ENCODE results near the gene TMEM145.

The TMEM145 gene

GRCh38 chr19:42281827-42282762 is 31.0 kb upstream of the TMEM145 start:
- TF ChIP-seq POLR2A (IDR thresholded peaks at IDR 0.05; ENCODE audit: low read length) (no peak), GATA1 (IDR thresholded peaks at IDR 0.05; ENCODE audit: low read depth, low read length) (no peak)
- DNase-seq, result peak; percentile 56 to 59

GRCh38 chr19:42282819-42283187 is 30.3 kb upstream of the TMEM145 start:
- DNase-seq, result no peak
- TF ChIP-seq POLR2A (IDR thresholded peaks at IDR 0.05; ENCODE audit: low read length), result no peak
- TF ChIP-seq GATA1 (IDR thresholded peaks at IDR 0.05; ENCODE audit: low read depth, low read length), result no peak

- peak; percentile 97 to 98 for DNase-seq
- TF ChIP-seq POLR2A (IDR thresholded peaks at IDR 0.05; ENCODE audit: low read length), result peak; percentile 67
- no peak for TF ChIP-seq GATA1 (IDR thresholded peaks at IDR 0.05; ENCODE audit: low read depth, low read length)
Measured at GRCh38 chr19:42283188-42284065, 29.7 kb upstream of the TMEM145 start.

- DNase-seq, result peak; percentile 90 to 95
- no peak for TF ChIP-seq GATA1 (IDR thresholded peaks at IDR 0.05; ENCODE audit: low read depth, low read length)
- no peak for TF ChIP-seq POLR2A (IDR thresholded peaks at IDR 0.05; ENCODE audit: low read length)
Measured at GRCh38 chr19:42284066-42284501, 29.0 kb upstream of the TMEM145 start.

GRCh38 chr19:42284591-42285341 is 28.3 kb upstream of the TMEM145 start:
- peak in 1 of 2 experiments; percentile 68 for DNase-seq
- TF ChIP-seq POLR2A (IDR thresholded peaks at IDR 0.05; ENCODE audit: low read length) (no peak), GATA1 (IDR thresholded peaks at IDR 0.05; ENCODE audit: low read depth, low read length) (no peak)

GRCh38 chr19:42285541-42285941 is 27.6 kb upstream of the TMEM145 start:
- no peak for TF ChIP-seq POLR2A (IDR thresholded peaks at IDR 0.05; ENCODE audit: low read length)
- DNase-seq, result peak in 1 of 2 experiments; percentile 57

GRCh38 chr19:42285988-42286348 is 27.1 kb upstream of the TMEM145 start:
- no peak for DNase-seq
- TF ChIP-seq POLR2A (IDR thresholded peaks at IDR 0.05; ENCODE audit: low read length) (no peak), GATA1 (IDR thresholded peaks at IDR 0.05; ENCODE audit: low read depth, low read length) (no peak)

GRCh38 chr19:42286349-42287016 is 26.6 kb upstream of the TMEM145 start:
- peak in 1 of 2 experiments; percentile 48 for DNase-seq
- TF ChIP-seq POLR2A (IDR thresholded peaks at IDR 0.05; ENCODE audit: low read length), result no peak
- TF ChIP-seq GATA1 (IDR thresholded peaks at IDR 0.05; ENCODE audit: low read depth, low read length), result no peak

GRCh38 chr19:42287017-42287826 is 25.9 kb upstream of the TMEM145 start:
- no peak for TF ChIP-seq POLR2A (IDR thresholded peaks at IDR 0.05; ENCODE audit: low read length)
- TF ChIP-seq GATA1 (IDR thresholded peaks at IDR 0.05; ENCODE audit: low read depth, low read length), result no peak
- no peak for DNase-seq

GRCh38 chr19:42287827-42288107 is 25.3 kb upstream of the TMEM145 start:
- TF ChIP-seq POLR2A (IDR thresholded peaks at IDR 0.05; ENCODE audit: low read length) (no peak), GATA1 (IDR thresholded peaks at IDR 0.05; ENCODE audit: low read depth, low read length) (no peak)

GRCh38 chr19:42288387-42288786 is 24.7 kb upstream of the TMEM145 start:
- no peak for DNase-seq
- TF ChIP-seq POLR2A (IDR thresholded peaks at IDR 0.05; ENCODE audit: low read length) (no peak), GATA1 (IDR thresholded peaks at IDR 0.05; ENCODE audit: low read depth, low read length) (no peak)

More at GRCh38 chr19:42287827-42288107, 25.3 kb upstream of the TMEM145 start:
- no peak for DNase-seq

- TF ChIP-seq POLR2A (IDR thresholded peaks at IDR 0.05; ENCODE audit: low read length) (no peak), GATA1 (IDR thresholded peaks at IDR 0.05; ENCODE audit: low read depth, low read length) (no peak)
- no peak for DNase-seq
Measured at GRCh38 chr19:42288881-42289555, 24.1 kb upstream of the TMEM145 start.

Data from erythroblast (primary cell).